DND-41 (cell line): Measurements from ENCODE around the gene AFAP1.

Source experiments
- ATAC-seq: fragments of 200-7000 bp; cut with Tn5 transposase; 3 replicates; pipeline ENCODE4 v1.9.1; 2021; ENCODE audit warnings: low read depth; ENCODE audit not compliant: insufficient read depth
- DNase-seq: peaks from one replicate; pipeline ENCODE4 v3.0.0-alpha.2; 2020
- H2AFZ ChIP-seq: 2 replicates; pipeline ENCODE4 v1.6.0; 2012; ENCODE audit warnings: low read depth, low read length
- H3K27ac ChIP-seq: 2 replicates; pipeline ENCODE4 v1.5.1; 2012; ENCODE audit warnings: low read length, inconsistent platforms
- H3K27me3 ChIP-seq: fragments of 200-600 bp; sonication (generic); 2 replicates; pipeline ENCODE4 v1.6.0; 2012; ENCODE audit warnings: low read length, mild to moderate bottlenecking, inconsistent platforms; ENCODE audit not compliant: insufficient read depth, poor library complexity
- H3K36me3 ChIP-seq: 2 replicates; pipeline ENCODE4 v1.5.1; 2012; ENCODE audit warnings: low read length, inconsistent platforms; ENCODE audit not compliant: insufficient read depth
- H3K4me1 ChIP-seq: 2 replicates; pipeline ENCODE4 v1.5.1; 2012; ENCODE audit warnings: mild to moderate bottlenecking, low read length; ENCODE audit not compliant: insufficient read depth
- H3K4me2 ChIP-seq: 2 replicates; pipeline ENCODE4 v1.6.0; 2012; ENCODE audit warnings: mild to moderate bottlenecking, moderate library complexity, low read length, inconsistent platforms; ENCODE audit not compliant: insufficient read depth
- H3K4me3 ChIP-seq, 2 experiments: fragments of 200-600 bp in 1 of 2; shearing (Covaris generic) in 1 of 2; 2 replicates each; pipeline ENCODE4 v1.5.1; 2012 to 2016; ENCODE audit warnings: inconsistent platforms in 2 of 2, low read length in 2 of 2, mild to moderate bottlenecking in 2 of 2, low read depth in 1 of 2, moderate library complexity in 1 of 2
- H3K79me2 ChIP-seq: 2 replicates; pipeline ENCODE4 v1.6.0; 2012; ENCODE audit warnings: low read length, inconsistent platforms; ENCODE audit not compliant: insufficient read depth
- H3K9ac ChIP-seq: 2 replicates; pipeline ENCODE4 v1.6.0; 2012; ENCODE audit warnings: low read depth, mild to moderate bottlenecking, inconsistent platforms, low read length, moderate library complexity
- H3K9me3 ChIP-seq: 2 replicates; pipeline ENCODE4 v1.5.1; 2012; ENCODE audit warnings: low read length, moderate library complexity, mild to moderate bottlenecking, inconsistent platforms; ENCODE audit not compliant: insufficient read depth, severe bottlenecking
- H4K20me1 ChIP-seq: 2 replicates; pipeline ENCODE4 v1.6.0; 2012; ENCODE audit warnings: low read length; ENCODE audit not compliant: insufficient read depth
- CTCF ChIP-seq: IDR thresholded peaks from 2 replicates; pipeline ENCODE4 v1.5.1; 2012; ENCODE audit warnings: borderline replicate concordance, low read length, moderate library complexity, mild to moderate bottlenecking; ENCODE audit not compliant: poor library complexity, severe bottlenecking; ENCODE audit errors: extremely low read depth
- EZH2 ChIP-seq: IDR thresholded peaks from 3 replicates; pipeline ENCODE4 v1.6.1; 2012; ENCODE audit warnings: borderline replicate concordance, low read depth, mild to moderate bottlenecking, moderate library complexity, low read length, inconsistent platforms; ENCODE audit not compliant: severe bottlenecking

Gene AFAP1

GRCh38 chr4:7775396-7775795, 164.3 kb downstream of the AFAP1 start:
- H2AFZ ChIP-seq, result no peak overlapping the region
- TF ChIP-seq EZH2, result no peak
- TF ChIP-seq CTCF, result no peak
- H3K79me2 ChIP-seq, result no peaks in the 10 kb centered on the region
- no peak overlapping the region for H3K4me2 ChIP-seq
- no peaks in the 10 kb centered on the region for H3K36me3 ChIP-seq
- no peak for ATAC-seq
- H4K20me1 ChIP-seq, result no peaks in the 10 kb centered on the region; the same call in 1 of the 2 replicates
- no peak overlapping the region for H3K4me3 ChIP-seq
- no peak for DNase-seq
- peaks cover 7% of the 10 kb centered on the region; the same call in 1 of the 2 replicates for H3K4me1 ChIP-seq
- no peak overlapping the region for H3K27ac ChIP-seq
- no peak overlapping the region for H3K9ac ChIP-seq
- peaks cover 13% of the 10 kb centered on the region for H3K27me3 ChIP-seq
- no peaks in the 10 kb centered on the region for H3K9me3 ChIP-seq

GRCh38 chr4:7774301-7775294, 165.1 kb downstream of the AFAP1 start:
- Histone ChIP-seq H3K36me3 (no peaks in the 10 kb centered on the region), H3K27me3 (peaks cover 13% of the 10 kb centered on the region), H3K4me3 (no peak overlapping the region), H2AFZ (no peak overlapping the region), H3K4me1 (peaks cover 7% of the 10 kb centered on the region; the same call in 1 of the 2 replicates), H3K27ac (no peak overlapping the region), H3K79me2 (no peaks in the 10 kb centered on the region), H3K9me3 (no peaks in the 10 kb centered on the region), H4K20me1 (no peaks in the 10 kb centered on the region; the same call in 1 of the 2 replicates), H3K9ac (no peak overlapping the region), H3K4me2 (no peak overlapping the region)
- no peak for ATAC-seq
- no peak for TF ChIP-seq CTCF
- no peak for TF ChIP-seq EZH2
- DNase-seq, result no peak

GRCh38 chr4:7773401-7774180, 166.1 kb downstream of the AFAP1 start:
- TF ChIP-seq EZH2 (no peak), CTCF (no peak)
- Histone ChIP-seq H3K79me2 (no peaks in the 10 kb centered on the region), H2AFZ (no peak overlapping the region), H3K9me3 (no peaks in the 10 kb centered on the region), H3K4me2 (no peak overlapping the region), H3K4me1 (peaks cover 3% of the 10 kb centered on the region; the same call in 1 of the 2 replicates), H3K27me3 (peaks cover 16% of the 10 kb centered on the region), H3K4me3 (no peak overlapping the region), H3K9ac (no peak overlapping the region), H3K36me3 (no peaks in the 10 kb centered on the region), H4K20me1 (no peaks in the 10 kb centered on the region; the same call in 1 of the 2 replicates), H3K27ac (no peak overlapping the region)
- ATAC-seq (no peak), DNase-seq (no peak)
